PC-3 (cell line): ENCODE data around the gene CYTH2. TPM values are rescaled to one million over a fixed set of nuclear protein-coding genes. Genes with fewer than 3 reads are reported as not detected.
"Not testable (repeated sequence)": the region's sequence is repeated elsewhere in the genome, so short reads cannot be mapped to it uniquely, and the experiment has no call there.

Experiments
- ATAC-seq: fragments of 200-7000 bp; cut with Tn5 transposase; 2 replicates; pipeline ENCODE4 v1.9.1; 2020; ENCODE audit warnings: mild to moderate bottlenecking, moderate library complexity
- BruUV-seq: library from RNA; stranded (reverse); fragments of 400-500 nt; replicated peaks from 2 replicates; lab custom pipeline; 2021; lab: Mats Ljungman, UMichigan
- CTCF ChIA-PET: fragments of 300-600 bp; sonication (Branson Sonifier 250); formaldehyde crosslinking; loops from one replicate; lab custom pipeline; 2022; ENCODE audit warnings: antibody characterized with exemption; lab: Charles Lee
- POLR2A ChIA-PET: fragments of 300-600 bp; sonication (Branson Sonifier 250); formaldehyde crosslinking; loops from one replicate; lab custom pipeline; 2022; ENCODE audit warnings: antibody characterized with exemption; ENCODE audit not compliant: unreplicated experiment; lab: Charles Lee
- DNase-seq: peaks from one replicate; pipeline ENCODE4 v3.0.0-alpha.2; 2015
- H2AFZ ChIP-seq: fragments of 300-600 bp; sonication (generic); 2 replicates; pipeline ENCODE4 v1.6.0; 2016; ENCODE audit warnings: antibody characterized with exemption, low read length
- H3F3A ChIP-seq: fragments of 300-600 bp; sonication (generic); one replicate; pipeline ENCODE4 v1.6.0; 2017; ENCODE audit warnings: antibody characterized with exemption, low read length, control low read depth, mild to moderate bottlenecking; ENCODE audit not compliant: unreplicated experiment
- H3K27ac ChIP-seq: fragments of 300-600 bp; sonication (generic); 2 replicates; pipeline ENCODE4 v1.5.1; 2016; ENCODE audit warnings: mild to moderate bottlenecking, low read length
- H3K27me3 ChIP-seq: fragments of 300-600 bp; sonication (generic); 2 replicates; pipeline ENCODE4 v1.6.1; 2016; ENCODE audit warnings: low read length, mixed read lengths
- H3K36me3 ChIP-seq: fragments of 300-600 bp; sonication (generic); 2 replicates; pipeline ENCODE4 v1.6.1; 2016; ENCODE audit warnings: low read depth, mixed run types, low read length, mixed read lengths
- H3K4me1 ChIP-seq: fragments of 300-600 bp; sonication (generic); 2 replicates; pipeline ENCODE4 v1.5.1; 2016; ENCODE audit warnings: low read length; ENCODE audit not compliant: insufficient read depth
- H3K4me2 ChIP-seq: fragments of 300-600 bp; sonication (generic); 2 replicates; pipeline ENCODE4 v1.6.0; 2016; ENCODE audit warnings: low read length
- H3K4me3 ChIP-seq: fragments of 300-600 bp; sonication (generic); 2 replicates; pipeline ENCODE4 v1.5.1; 2016; ENCODE audit warnings: mild to moderate bottlenecking, low read length, mixed read lengths
- H3K79me2 ChIP-seq: fragments of 300-600 bp; sonication (generic); 2 replicates; pipeline ENCODE4 v1.6.1; 2017; ENCODE audit warnings: low read length, mixed read lengths
- H3K9ac ChIP-seq: fragments of 300-600 bp; sonication (generic); 2 replicates; pipeline ENCODE4 v1.6.0; 2016; ENCODE audit warnings: mild to moderate bottlenecking, low read length
- H3K9me2 ChIP-seq: fragments of 300-600 bp; sonication (generic); replicated peaks from 2 replicates; pipeline ENCODE4 v1.6.1; 2016; ENCODE audit warnings: mixed run types, low read length, mixed read lengths
- H3K9me3 ChIP-seq: fragments of 300-600 bp; sonication (generic); 2 replicates; pipeline ENCODE4 v1.6.1; 2016; ENCODE audit warnings: low read length, mixed read lengths
- H4K20me1 ChIP-seq: fragments of 300-600 bp; sonication (generic); 2 replicates; pipeline ENCODE4 v1.6.1; 2016; ENCODE audit warnings: low read length, mixed read lengths
- EZH2 ChIP-seq: fragments of 300-600 bp; sonication (generic); IDR thresholded peaks from one replicate; pipeline ENCODE4 v1.6.1; 2017; ENCODE audit warnings: antibody characterized with exemption, mild to moderate bottlenecking, low read length; ENCODE audit not compliant: unreplicated experiment
- EZH2phosphoT487 ChIP-seq: fragments of 300-600 bp; sonication (generic); IDR thresholded peaks from 2 replicates; pipeline ENCODE4 v1.6.1; 2018; ENCODE audit warnings: mild to moderate bottlenecking, antibody characterized with exemption, low read length, borderline replicate concordance
- intact Hi-C: fragments of 100-400 bp; cut with micrococcal nuclease; formaldehyde crosslinking; loops from 2 replicates; pipeline ENCODE4 v1.9.0; 2023
- total RNA-seq: library from RNA; depleted of rRNA; stranded (reverse); fragments of >200 nt; gene quantifications from 2 replicates; pipeline ENCODE4 v1.2.3, GENCODE V29; 2014
- TF ChIP-seq, protein P1 (sequence below): fragments of 300-600 bp; sonication (generic); conservative IDR thresholded peaks from 2 replicates; pipeline ENCODE4 v1.5.1; 2017; ENCODE audit warnings: antibody characterized with exemption, low read depth, mild to moderate bottlenecking, low read length

CYTH2 gene
- total RNA-seq, 1 experiment from 2014 or later = 50.5 TPM

DNA sequence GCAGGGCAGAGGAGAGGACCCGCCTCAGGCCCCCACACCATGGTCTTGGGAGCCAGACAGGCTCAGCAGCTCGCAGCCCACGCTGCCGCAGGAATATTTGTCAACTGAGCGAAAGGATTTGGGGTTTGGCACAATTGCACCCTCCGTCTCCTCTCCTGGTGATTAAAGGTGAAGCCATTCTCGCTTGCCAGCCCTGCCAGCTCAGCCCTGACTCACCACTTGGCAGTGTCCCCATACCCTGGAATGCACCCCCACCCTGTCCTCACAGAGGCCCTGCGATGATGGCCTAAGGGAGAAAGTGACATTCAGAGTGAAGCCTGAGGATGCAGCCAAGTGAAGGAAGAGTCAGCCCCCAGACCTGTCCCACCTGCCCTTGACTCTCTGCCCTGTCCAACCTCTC, 18.8 kb downstream of the CYTH2 start:
- Histone ChIP-seq H3K79me2 (no peaks in the 10 kb centered on the region), H3K4me3 (peak overlapping the region; percentile 35; the same call in 1 of the 2 replicates), H3K27ac (peak overlapping the region; percentile 96), H3K4me1 (peaks cover 31% of the 10 kb centered on the region), H3K27me3 (no peaks in the 10 kb centered on the region), H3K36me3 (no peaks in the 10 kb centered on the region), H3K9ac (peak overlapping the region; percentile 55), H3F3A (no peaks in the 10 kb centered on the region), H3K9me2 (no peaks in the 10 kb centered on the region), H2AFZ (no peak overlapping the region), H3K9me3 (no peaks in the 10 kb centered on the region), H3K4me2 (peak overlapping the region; percentile 79), H4K20me1 (no peaks in the 10 kb centered on the region)
- intact Hi-C loops = no loop called here
- TF ChIP-seq, protein P1, sequence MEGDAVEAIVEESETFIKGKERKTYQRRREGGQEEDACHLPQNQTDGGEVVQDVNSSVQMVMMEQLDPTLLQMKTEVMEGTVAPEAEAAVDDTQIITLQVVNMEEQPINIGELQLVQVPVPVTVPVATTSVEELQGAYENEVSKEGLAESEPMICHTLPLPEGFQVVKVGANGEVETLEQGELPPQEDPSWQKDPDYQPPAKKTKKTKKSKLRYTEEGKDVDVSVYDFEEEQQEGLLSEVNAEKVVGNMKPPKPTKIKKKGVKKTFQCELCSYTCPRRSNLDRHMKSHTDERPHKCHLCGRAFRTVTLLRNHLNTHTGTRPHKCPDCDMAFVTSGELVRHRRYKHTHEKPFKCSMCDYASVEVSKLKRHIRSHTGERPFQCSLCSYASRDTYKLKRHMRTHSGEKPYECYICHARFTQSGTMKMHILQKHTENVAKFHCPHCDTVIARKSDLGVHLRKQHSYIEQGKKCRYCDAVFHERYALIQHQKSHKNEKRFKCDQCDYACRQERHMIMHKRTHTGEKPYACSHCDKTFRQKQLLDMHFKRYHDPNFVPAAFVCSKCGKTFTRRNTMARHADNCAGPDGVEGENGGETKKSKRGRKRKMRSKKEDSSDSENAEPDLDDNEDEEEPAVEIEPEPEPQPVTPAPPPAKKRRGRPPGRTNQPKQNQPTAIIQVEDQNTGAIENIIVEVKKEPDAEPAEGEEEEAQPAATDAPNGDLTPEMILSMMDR = no peak
- TF ChIP-seq EZH2phosphoT487 (no peak), EZH2 (no peak)
- CTCF ChIA-PET = interaction anchor here (0.6 to 0.9 kb wide), 2 partner anchors 53 to 101 kb away, joined by 3 to 4 read pairs; no protein-coding TSS in a partner anchor
- BruUV-seq = no TSS peak
- peak; percentile 97 for DNase-seq
- peak; percentile 56 for ATAC-seq
- POLR2A ChIA-PET = interaction anchor here (0.6 kb wide), 1 partner anchor 150 kb away, joined by 20 read pairs; no protein-coding TSS in a partner anchor

DNA sequence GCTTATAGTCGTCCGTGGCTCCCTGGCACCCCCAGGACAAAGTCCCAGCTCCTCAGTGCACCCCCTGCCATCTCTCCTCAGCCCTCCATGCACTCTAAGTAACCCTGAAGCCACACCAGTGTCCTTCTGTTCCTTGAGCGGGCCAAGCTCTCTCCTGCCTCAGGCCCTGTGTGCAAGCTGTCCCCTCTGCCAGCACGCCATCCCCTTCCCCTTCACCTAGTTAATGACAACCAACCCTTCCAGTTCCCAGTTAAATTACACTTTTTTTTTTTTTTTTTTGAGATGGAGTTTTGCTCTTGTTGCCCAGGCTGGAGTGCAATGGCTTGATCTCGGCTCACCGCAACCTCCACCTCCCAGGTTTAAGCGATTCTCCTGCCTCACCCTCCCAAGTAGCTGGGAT, 19.3 kb downstream of the CYTH2 start:
- H3K4me3 ChIP-seq = peak overlapping the region; percentile 29; the same call in 1 of the 2 replicates
- BruUV-seq, intact Hi-C loops: not testable (repeated sequence)

DNA sequence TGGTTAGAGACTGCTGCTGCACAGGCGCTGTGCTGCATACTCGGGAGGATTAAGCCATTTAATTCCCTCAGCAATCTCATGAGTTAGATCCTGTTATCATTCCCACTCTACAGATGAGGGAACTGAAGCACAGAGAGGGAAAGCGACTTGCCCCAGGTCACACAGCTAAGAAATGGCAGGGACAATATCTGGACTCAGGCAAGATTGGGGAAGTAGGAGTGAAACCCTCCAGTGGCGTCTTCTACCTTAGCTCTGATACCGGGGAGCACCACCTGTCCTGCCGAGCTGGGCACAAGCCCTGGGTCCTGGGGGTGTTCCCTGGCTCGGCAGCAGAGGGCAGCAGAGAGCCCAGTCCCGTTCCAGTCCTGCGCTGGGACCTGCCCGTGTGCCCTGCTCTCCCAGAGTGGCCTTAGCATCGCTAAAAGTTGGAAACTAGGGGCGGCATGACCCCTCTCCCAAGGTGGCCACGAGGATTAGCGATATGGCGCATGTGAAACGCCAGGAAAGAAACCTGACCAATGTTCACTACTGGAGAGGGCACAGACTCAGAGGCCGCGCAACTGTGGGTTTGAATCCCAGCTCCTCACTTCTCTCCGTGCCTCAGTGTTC, 20.5 kb downstream of the CYTH2 start:
- Histone ChIP-seq H3K4me3 (no peak overlapping the region), H3K79me2 (peaks cover 4% of the 10 kb centered on the region; the same call in 1 of the 2 replicates), H2AFZ (no peak overlapping the region), H3K9me2 (no peaks in the 10 kb centered on the region), H3K9me3 (no peaks in the 10 kb centered on the region), H3K4me2 (no peak overlapping the region), H3F3A (no peaks in the 10 kb centered on the region), H3K27me3 (no peaks in the 10 kb centered on the region), H3K36me3 (no peaks in the 10 kb centered on the region), H4K20me1 (no peaks in the 10 kb centered on the region), H3K9ac (no peak overlapping the region), H3K27ac (no peak overlapping the region), H3K4me1 (peaks cover 31% of the 10 kb centered on the region)
- TF ChIP-seq EZH2 (no peak), EZH2phosphoT487 (no peak)
- TF ChIP-seq, protein P1 = peak; percentile 74
- ATAC-seq = peak; percentile 13; the same call in 1 of the 2 replicates
- CTCF ChIA-PET = interaction anchor here (1.6 kb wide), 1 partner anchor 95 kb away, joined by 8 read pairs; no protein-coding TSS in a partner anchor
- POLR2A ChIA-PET = interaction anchor here (0.6 kb wide), 2 partner anchors 18 to 111 kb away, joined by 3 to 10 read pairs; no protein-coding TSS in a partner anchor
- peak; percentile 77 for DNase-seq
- no TSS peak for BruUV-seq
- intact Hi-C loops = no loop called here

More for the DNA sequence above, 19.3 kb downstream of the CYTH2 start:
- POLR2A ChIA-PET, H3K9me2 ChIP-seq, ATAC-seq, DNase-seq, H3K27me3 ChIP-seq, H2AFZ ChIP-seq, H3K9me3 ChIP-seq, H3F3A ChIP-seq, H3K36me3 ChIP-seq, CTCF ChIA-PET, H3K79me2 ChIP-seq, H4K20me1 ChIP-seq: not testable (repeated sequence)
- H3K9ac ChIP-seq = peak overlapping the region; percentile 48; the same call in 1 of the 2 replicates
- peak overlapping the region; percentile 79 for H3K4me2 ChIP-seq
- H3K27ac ChIP-seq = peak overlapping the region; percentile 96
- peaks cover 31% of the 10 kb centered on the region for H3K4me1 ChIP-seq
